ENCODE data around the gene KLHDC9. TPM values are rescaled to one million over a fixed set of nuclear protein-coding genes. Genes with fewer than 3 reads are reported as not detected.

The KLHDC9 gene
- total RNA-seq, 3 donors from 2014 or later = 5.8 to 9.8 (median 8.5) TPM

DNA sequence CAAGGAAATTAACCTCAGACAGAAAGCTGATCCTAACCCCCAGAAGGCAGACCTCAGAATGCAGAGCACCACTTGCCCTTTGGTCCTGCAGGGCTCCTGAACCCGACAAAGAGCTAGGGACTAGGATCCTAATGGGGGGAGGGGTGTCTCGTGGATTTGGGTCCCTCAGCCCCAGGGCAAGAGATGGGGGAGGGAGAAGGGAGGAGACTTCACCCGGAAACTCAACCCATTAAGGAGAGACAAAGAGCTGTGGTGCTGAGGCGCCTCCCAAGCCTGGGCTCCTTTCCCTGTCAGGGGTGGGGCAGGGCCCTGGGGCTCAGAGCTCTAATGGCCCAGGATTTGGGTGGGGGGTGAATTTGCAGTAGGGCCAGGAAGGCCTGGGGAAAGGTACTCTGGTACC, 11.7 kb upstream of the KLHDC9 start:
- Histone ChIP-seq H3K27ac (peak overlapping the region; percentile 92 to 98), H3K4me1 (peaks cover 0 to 15% of the 10 kb centered on the region in 2 donors), H3K36me3 (no peaks in the 10 kb centered on the region), H3K9me3 (no peaks in the 10 kb centered on the region), H3K4me3 (peak overlapping the region in 2 of 3 donors; percentile 60 to 65), H3K27me3 (no peaks in the 10 kb centered on the region)
- DNase-seq (ENCODE audit: low spot score in 2 of 2) = no peak
- no peak for TF ChIP-seq POLR2A (IDR thresholded peaks at IDR 0.05)
- TF ChIP-seq, protein P1, sequence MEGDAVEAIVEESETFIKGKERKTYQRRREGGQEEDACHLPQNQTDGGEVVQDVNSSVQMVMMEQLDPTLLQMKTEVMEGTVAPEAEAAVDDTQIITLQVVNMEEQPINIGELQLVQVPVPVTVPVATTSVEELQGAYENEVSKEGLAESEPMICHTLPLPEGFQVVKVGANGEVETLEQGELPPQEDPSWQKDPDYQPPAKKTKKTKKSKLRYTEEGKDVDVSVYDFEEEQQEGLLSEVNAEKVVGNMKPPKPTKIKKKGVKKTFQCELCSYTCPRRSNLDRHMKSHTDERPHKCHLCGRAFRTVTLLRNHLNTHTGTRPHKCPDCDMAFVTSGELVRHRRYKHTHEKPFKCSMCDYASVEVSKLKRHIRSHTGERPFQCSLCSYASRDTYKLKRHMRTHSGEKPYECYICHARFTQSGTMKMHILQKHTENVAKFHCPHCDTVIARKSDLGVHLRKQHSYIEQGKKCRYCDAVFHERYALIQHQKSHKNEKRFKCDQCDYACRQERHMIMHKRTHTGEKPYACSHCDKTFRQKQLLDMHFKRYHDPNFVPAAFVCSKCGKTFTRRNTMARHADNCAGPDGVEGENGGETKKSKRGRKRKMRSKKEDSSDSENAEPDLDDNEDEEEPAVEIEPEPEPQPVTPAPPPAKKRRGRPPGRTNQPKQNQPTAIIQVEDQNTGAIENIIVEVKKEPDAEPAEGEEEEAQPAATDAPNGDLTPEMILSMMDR (IDR thresholded peaks at IDR 0.05) = no peak
- no peak for TF ChIP-seq POLR2AphosphoS5 (IDR thresholded peaks at IDR 0.05)
- intact Hi-C loops (cut with DNase I; ENCODE audit: low total_unique reads) = no loop called here

DNA sequence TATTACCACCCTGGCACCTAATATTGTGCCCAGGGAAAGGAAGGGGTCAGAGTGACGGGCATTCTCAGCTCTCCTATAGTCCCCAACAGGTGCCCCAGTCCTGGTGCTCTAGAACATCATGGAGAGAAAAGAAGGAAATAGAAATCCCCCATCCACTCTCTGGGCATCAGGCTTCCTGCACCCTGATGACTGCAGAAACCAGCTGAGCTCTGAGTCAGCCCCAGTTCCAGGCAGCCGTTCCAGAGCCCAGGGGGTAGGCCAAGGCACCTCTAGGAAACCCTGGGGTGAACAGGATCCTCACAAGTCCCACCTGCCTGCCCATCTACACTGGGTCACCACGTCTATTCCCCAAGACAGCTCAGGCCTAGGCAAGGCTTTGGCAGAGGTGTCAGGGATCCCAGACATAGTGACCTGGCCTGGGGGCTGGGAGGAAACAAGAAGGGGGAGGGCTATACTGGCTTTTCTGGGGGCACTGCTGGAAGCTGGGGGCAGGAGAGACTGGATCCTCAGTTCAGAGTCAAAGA, 9.5 kb upstream of the KLHDC9 start:
- intact Hi-C loops (cut with DNase I; ENCODE audit: low total_unique reads) = no loop called here
- Histone ChIP-seq H3K27ac (peak overlapping the region; percentile 92 to 98), H3K4me3 (peak overlapping the region in 2 of 3 donors; percentile 60 to 65), H3K4me1 (no peaks in the 10 kb centered on the region), H3K27me3 (no peaks in the 10 kb centered on the region), H3K36me3 (no peaks in the 10 kb centered on the region), H3K9me3 (no peaks in the 10 kb centered on the region)
- TF ChIP-seq, protein P1 (IDR thresholded peaks at IDR 0.05) = no peak
- TF ChIP-seq POLR2AphosphoS5 (IDR thresholded peaks at IDR 0.05) = peak in 1 of 3 donors; percentile 12
- no peak for TF ChIP-seq POLR2A (IDR thresholded peaks at IDR 0.05)
- no peak for DNase-seq (ENCODE audit: low spot score in 2 of 2)

DNA sequence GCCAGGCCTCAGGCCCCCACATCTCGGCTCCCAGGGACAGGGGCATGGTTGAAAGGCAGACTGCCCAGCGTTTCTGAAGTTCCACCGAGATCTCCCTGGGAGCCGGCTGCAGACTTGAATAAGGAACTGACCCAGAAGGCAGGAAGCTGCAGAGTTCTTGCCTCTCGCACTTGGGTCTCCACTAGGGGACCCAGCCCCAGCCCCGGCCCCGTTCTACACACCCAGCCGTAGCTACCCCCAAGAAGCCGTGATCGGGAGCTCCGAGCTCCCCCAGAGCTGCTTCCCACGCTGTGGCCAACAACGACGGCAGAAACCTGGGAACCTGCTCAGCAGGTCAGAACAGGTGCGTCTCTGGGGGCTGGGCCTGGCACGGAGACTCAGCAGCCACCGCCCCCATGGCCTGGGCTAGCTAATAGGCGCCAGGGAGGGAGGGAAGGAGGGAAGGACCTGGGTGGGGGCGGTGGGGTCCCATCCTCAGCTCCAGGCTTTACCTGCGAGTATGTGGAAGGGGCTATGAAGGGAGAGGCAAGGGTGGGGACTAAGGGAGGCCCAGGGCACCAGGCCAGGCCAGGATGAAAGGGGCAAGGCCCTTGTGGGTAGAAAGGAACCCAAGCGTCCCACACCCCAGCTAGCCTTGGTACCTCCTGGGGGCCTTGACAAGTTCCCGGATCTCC, 8.8 kb upstream of the KLHDC9 start, which contains the start of gene NECTIN4:
Gene NECTIN4 (minus strand): TSS at position 308 of the 674 bp plus-strand sequence. CDS start 262 bp downstream, at position 46.
- TF ChIP-seq, protein P1 (IDR thresholded peaks at IDR 0.05) = peak in 1 of 3 donors; percentile 27
- TF ChIP-seq POLR2A (IDR thresholded peaks at IDR 0.05) = peak; percentile 10
- peak in 2 of 3 donors; percentile 67 to 93 for TF ChIP-seq POLR2AphosphoS5 (IDR thresholded peaks at IDR 0.05)
- no peaks in the 10 kb centered on the region for H3K4me1 ChIP-seq
- no peaks in the 10 kb centered on the region for H3K9me3 ChIP-seq
- H3K4me3 ChIP-seq = peak within 1 kb of the TSS in 2 of 3 donors; percentile 60 to 65
- intact Hi-C loops (cut with DNase I; ENCODE audit: low total_unique reads) = no loop called here
- no peaks in the 10 kb centered on the region for H3K27me3 ChIP-seq
- peak within 1 kb of the TSS; percentile 92 to 98 for H3K27ac ChIP-seq
- no peaks in the 10 kb centered on the region for H3K36me3 ChIP-seq
- peak; percentile 85 to 91 for DNase-seq (ENCODE audit: low spot score in 2 of 2)

DNA sequence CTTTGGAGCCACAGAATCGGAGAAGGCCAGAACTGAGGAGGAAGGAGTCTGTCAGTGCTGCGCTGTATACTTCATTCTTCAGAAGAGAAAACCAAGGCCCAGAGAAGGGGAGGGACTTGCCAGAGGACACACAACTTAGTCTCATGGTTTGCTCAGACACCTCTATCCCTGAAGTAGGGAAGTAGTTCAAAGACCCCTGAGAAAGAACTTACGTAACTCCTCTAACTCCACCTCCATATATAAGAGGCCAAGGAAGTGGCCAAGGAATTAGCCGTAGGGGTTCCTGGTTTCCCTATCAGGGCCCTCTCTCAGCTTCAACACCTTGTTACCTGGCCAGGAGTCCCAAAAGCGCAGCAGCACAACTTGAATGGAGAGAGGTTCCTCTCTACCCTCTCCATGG, 8.2 kb upstream of the KLHDC9 start:
- TF ChIP-seq, protein P1 (IDR thresholded peaks at IDR 0.05) = no peak
- TF ChIP-seq POLR2AphosphoS5 (IDR thresholded peaks at IDR 0.05) (no peak), POLR2A (IDR thresholded peaks at IDR 0.05) (no peak)
- Histone ChIP-seq H3K4me1 (no peaks in the 10 kb centered on the region), H3K9me3 (no peaks in the 10 kb centered on the region), H3K27me3 (no peaks in the 10 kb centered on the region), H3K36me3 (no peaks in the 10 kb centered on the region), H3K4me3 (peak overlapping the region in 2 of 3 donors; percentile 60 to 65), H3K27ac (peak overlapping the region; percentile 92 to 98)
- intact Hi-C loops (cut with DNase I; ENCODE audit: low total_unique reads) = no loop called here
- peak in 1 of 2 donors; percentile 10 for DNase-seq (ENCODE audit: low spot score in 2 of 2)

DNA sequence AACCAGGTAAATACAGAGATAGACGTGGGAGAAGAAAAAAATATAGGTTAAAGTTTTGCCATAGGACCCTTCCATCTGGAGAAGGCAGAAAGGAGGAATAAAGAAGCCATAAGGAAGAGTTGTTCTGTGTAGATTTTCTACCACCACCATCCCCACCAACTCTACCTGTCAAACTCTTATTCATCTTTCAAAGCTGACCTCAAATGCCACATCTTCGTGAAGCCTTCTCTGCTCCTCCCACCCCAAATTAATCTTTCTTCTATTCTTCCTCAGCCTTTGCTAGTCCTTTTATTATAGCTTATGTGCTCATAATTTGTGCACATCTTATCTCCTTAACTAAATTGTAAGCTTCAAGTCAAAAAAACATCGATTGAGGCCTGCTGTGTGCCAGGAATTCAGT, 7.5 kb upstream of the KLHDC9 start:
- Histone ChIP-seq H3K27me3 (no peaks in the 10 kb centered on the region), H3K4me1 (no peaks in the 10 kb centered on the region), H3K9me3 (no peaks in the 10 kb centered on the region), H3K4me3 (no peak overlapping the region), H3K27ac (peak overlapping the region in 1 of 2 donors; percentile 98), H3K36me3 (no peaks in the 10 kb centered on the region)
- intact Hi-C loops (cut with DNase I; ENCODE audit: low total_unique reads) = no loop called here
- DNase-seq (ENCODE audit: low spot score in 2 of 2) = no peak
- TF ChIP-seq, protein P1 (IDR thresholded peaks at IDR 0.05) = no peak
- TF ChIP-seq POLR2A (IDR thresholded peaks at IDR 0.05) (no peak), POLR2AphosphoS5 (IDR thresholded peaks at IDR 0.05) (no peak)
